GM12892 (cell line): ENCODE measurements around the gene TMEM273. TPM values are rescaled to one million over a fixed set of nuclear protein-coding genes. Genes with fewer than 3 reads are reported as not detected.

Source experiments
- DNase-seq: peaks from one replicate; pipeline ENCODE4 v3.0.0; 2011; ENCODE audit not compliant: insufficient read length
- FAIRE-seq: peaks from 2 replicates; lab custom pipeline; 2011; peaks lifted over from hg19 to GRCh38; lab: Jason Lieb, UNC
- POLR2A ChIP-seq: IDR thresholded peaks from 2 replicates; pipeline ENCODE4 v1.6.1; 2011; ENCODE audit warnings: low read depth, low read length, control low read depth
- POLR2AphosphoS5 ChIP-seq: IDR thresholded peaks from 2 replicates; pipeline ENCODE4 v1.6.1; 2011; ENCODE audit warnings: low read depth, low read length, control low read depth
- TAF1 ChIP-seq: IDR thresholded peaks from 2 replicates; pipeline ENCODE4 v1.6.1; 2011; ENCODE audit warnings: low read depth, mild to moderate bottlenecking, control low read depth, low read length, borderline replicate concordance
- polyA plus RNA-seq: library from polyadenylated mRNA; unstranded; fragments of >200 nt; gene quantifications from one replicate; pipeline ENCODE4 v1.2.1, GENCODE V29; 2012; ENCODE audit warnings: missing spikeins, inconsistent platforms; ENCODE audit not compliant: missing spikeins

The TMEM273 gene
- 28.4 TPM for polyA plus RNA-seq

- no peak for DNase-seq
- FAIRE-seq: peak; percentile 94
- TF ChIP-seq POLR2A: peak; percentile 89
- TF ChIP-seq POLR2AphosphoS5: peak; percentile 87
- TF ChIP-seq TAF1: peak; percentile 71; the same call in 1 of the 2 replicates
Measured at GRCh38 chr10:49187950-49188761, at the start of gene TMEM273. Gene TMEM273 (minus strand): TSS chr10:49188391. CDS start chr10:49188336, 55 bp downstream.

- DNase-seq (no peak), FAIRE-seq (no peak)
- TF ChIP-seq POLR2A (no peak), POLR2AphosphoS5 (no peak)
Measured at GRCh38 chr10:49237985-49238384, 49.8 kb upstream of the TMEM273 start.

- no peak for FAIRE-seq
- DNase-seq: no peak
- TF ChIP-seq TAF1 (no peak), POLR2AphosphoS5 (no peak), POLR2A (no peak)
Measured at GRCh38 chr10:49235392-49235791, 47.2 kb upstream of the TMEM273 start.

GRCh38 chr10:49231086-49231820 lies 43.1 kb upstream of the TMEM273 start:
- DNase-seq: no peak
- FAIRE-seq: no peak
- no peak for TF ChIP-seq POLR2A
- no peak for TF ChIP-seq TAF1
- no peak for TF ChIP-seq POLR2AphosphoS5

GRCh38 chr10:49230004-49230403 lies 41.8 kb upstream of the TMEM273 start:
- no peak for DNase-seq
- TF ChIP-seq TAF1: no peak
- TF ChIP-seq POLR2A: no peak
- no peak for TF ChIP-seq POLR2AphosphoS5
- FAIRE-seq: no peak

- no peak for TF ChIP-seq POLR2AphosphoS5
- no peak for TF ChIP-seq TAF1
- TF ChIP-seq POLR2A: no peak
- FAIRE-seq: no peak
- DNase-seq: no peak
Measured at GRCh38 chr10:49228677-49229076, 40.5 kb upstream of the TMEM273 start.

GRCh38 chr10:49227406-49227805 lies 39.2 kb upstream of the TMEM273 start:
- DNase-seq (no peak), FAIRE-seq (no peak)
- TF ChIP-seq TAF1 (no peak), POLR2A (no peak), POLR2AphosphoS5 (no peak)

- no peak for DNase-seq
- TF ChIP-seq POLR2AphosphoS5 (no peak), POLR2A (no peak), TAF1 (no peak)
Measured at GRCh38 chr10:49226594-49226993, 38.4 kb upstream of the TMEM273 start.

GRCh38 chr10:49225218-49225876 lies 37.2 kb upstream of the TMEM273 start:
- DNase-seq: no peak
- TF ChIP-seq TAF1: no peak
- no peak for FAIRE-seq

More at GRCh38 chr10:49226594-49226993, 38.4 kb upstream of the TMEM273 start:
- FAIRE-seq: no peak

GRCh38 chr10:49223205-49223604 lies 35.0 kb upstream of the TMEM273 start:
- TF ChIP-seq TAF1 (no peak), POLR2A (no peak), POLR2AphosphoS5 (no peak)
- FAIRE-seq (no peak), DNase-seq (no peak)

- TF ChIP-seq POLR2A (no peak), POLR2AphosphoS5 (no peak), TAF1 (no peak)
- FAIRE-seq (no peak), DNase-seq (no peak)
Measured at GRCh38 chr10:49222170-49222569, 34.0 kb upstream of the TMEM273 start.
